WTC11 (cell line): ENCODE results near the gene SERPINA9. TPM values are rescaled to one million over a fixed set of nuclear protein-coding genes. Genes with fewer than 3 reads are reported as not detected.

ENCODE experiments used
- ATAC-seq: fragments of 200-7000 bp; cut with Tn5 transposase; 2 replicates; pipeline ENCODE4 v1.10.0; 2021; ENCODE audit warnings: mild to moderate bottlenecking, moderate library complexity
- CTCF ChIA-PET: fragments of 300-600 bp; sonication (Branson Sonifier 250); formaldehyde crosslinking; loops from one replicate; lab custom pipeline; 2021; ENCODE audit warnings: antibody characterized with exemption; lab: Charles Lee
- POLR2A ChIA-PET: fragments of 350-600 bp; sonication (Branson Sonifier 250); formaldehyde crosslinking; loops from one replicate; lab custom pipeline; 2021; ENCODE audit warnings: antibody characterized with exemption; lab: Charles Lee
- DNase-seq: peaks from one replicate; pipeline ENCODE4 v3.0.0; 2021; ENCODE audit warnings: low spot score
- H3K27ac Mint-ChIP-seq: 2 replicates; pipeline ENCODE4 v1.8.0; 2021; ENCODE audit warnings: mixed read lengths
- H3K27me3 Mint-ChIP-seq: 2 replicates; pipeline ENCODE4 v1.8.0; 2021; ENCODE audit warnings: low read depth, mild to moderate bottlenecking, moderate library complexity, mixed read lengths
- H3K36me3 Mint-ChIP-seq: 2 replicates; pipeline ENCODE4 v1.8.0; 2021; ENCODE audit warnings: mixed read lengths
- H3K4me1 Mint-ChIP-seq: 2 replicates; pipeline ENCODE4 v1.8.0; 2022; ENCODE audit warnings: mixed read lengths
- H3K4me3 Mint-ChIP-seq: 2 replicates; pipeline ENCODE4 v1.8.0; 2021; ENCODE audit warnings: mild to moderate bottlenecking, moderate library complexity, mixed read lengths
- H3K9me3 Mint-ChIP-seq: 2 replicates; pipeline ENCODE4 v1.8.0; 2021; ENCODE audit warnings: mixed read lengths
- CBFB ChIP-seq: sonication (generic); formaldehyde crosslinking; IDR thresholded peaks from 2 replicates; pipeline ENCODE4 v1.8.1; 2022; ENCODE audit warnings: mild to moderate bottlenecking, low read depth, missing genetic modification reagents
- CREM ChIP-seq: sonication (generic); formaldehyde crosslinking; IDR thresholded peaks from 2 replicates; pipeline ENCODE4 v1.8.1; 2022; ENCODE audit warnings: mild to moderate bottlenecking, missing genetic modification reagents, moderate library complexity
- ELF4 ChIP-seq: sonication (generic); formaldehyde crosslinking; IDR thresholded peaks from 2 replicates; pipeline ENCODE4 v1.8.1; 2022; ENCODE audit warnings: low read depth, mild to moderate bottlenecking, moderate library complexity, missing genetic modification reagents
- FOXJ3 ChIP-seq: sonication (generic); formaldehyde crosslinking; IDR thresholded peaks from 2 replicates; pipeline ENCODE4 v1.9.0; 2021; ENCODE audit warnings: missing genetic modification reagents, mild to moderate bottlenecking, borderline replicate concordance
- FOXP1 ChIP-seq: sonication (generic); formaldehyde crosslinking; IDR thresholded peaks from 2 replicates; pipeline ENCODE4 v1.8.0; 2022; ENCODE audit warnings: missing genetic modification reagents, mild to moderate bottlenecking, moderate library complexity, borderline replicate concordance
- HMGA2 ChIP-seq: fragments of 250-450 bp; sonication (Bioruptor Pico); IDR thresholded peaks from 2 replicates; pipeline ENCODE4 v1.4.0; 2021; ENCODE audit warnings: mild to moderate bottlenecking, moderate library complexity
- JUN ChIP-seq: sonication (generic); formaldehyde crosslinking; IDR thresholded peaks from 2 replicates; pipeline ENCODE4 v1.8.0; 2023; ENCODE audit warnings: mild to moderate bottlenecking, missing genetic modification reagents
- NFATC4 ChIP-seq: fragments of 250-450 bp; sonication (Bioruptor Pico); IDR thresholded peaks from 2 replicates; pipeline ENCODE4 v1.9.0; 2021; ENCODE audit warnings: mild to moderate bottlenecking
- NFYB ChIP-seq: sonication (generic); formaldehyde crosslinking; conservative IDR thresholded peaks from 2 replicates; pipeline ENCODE4 v1.8.0; 2022; ENCODE audit warnings: low read depth, missing genetic modification reagents
- ZNF219 ChIP-seq: sonication (generic); formaldehyde crosslinking; IDR thresholded peaks from 2 replicates; pipeline ENCODE4 v1.8.0; 2023; ENCODE audit warnings: missing genetic modification reagents, mild to moderate bottlenecking, borderline replicate concordance
- ZNF423 ChIP-seq: fragments of 250-450 bp; sonication (Bioruptor Pico); IDR thresholded peaks from 2 replicates; pipeline ENCODE4 v2.1.2; 2022; ENCODE audit warnings: mild to moderate bottlenecking, moderate library complexity
- total RNA-seq: library from RNA; stranded (reverse); gene quantifications from 3 replicates; pipeline ENCODE4 v1.2.3, GENCODE V29; 2021
- TF ChIP-seq, protein P1 (sequence below): sonication (generic); formaldehyde crosslinking; IDR thresholded peaks from 2 replicates; pipeline ENCODE4 v1.8.1; 2023; ENCODE audit warnings: mild to moderate bottlenecking, missing genetic modification reagents, borderline replicate concordance
- TF ChIP-seq, protein P2 (sequence below): fragments of 250-450 bp; sonication (Bioruptor Pico); IDR thresholded peaks from 2 replicates; pipeline ENCODE4 v1.9.0; 2021; ENCODE audit warnings: mild to moderate bottlenecking, borderline replicate concordance
- TF ChIP-seq, protein P3 (sequence below): fragments of 250-450 bp; sonication (Bioruptor Pico); IDR thresholded peaks from 2 replicates; pipeline ENCODE4 v1.8.0; 2021; ENCODE audit warnings: mild to moderate bottlenecking
- TF ChIP-seq, protein P4 (sequence below): sonication (generic); formaldehyde crosslinking; IDR thresholded peaks from 2 replicates; pipeline ENCODE4 v1.8.0; 2023; ENCODE audit warnings: missing genetic modification reagents
- TF ChIP-seq, protein P5 (sequence below): sonication (generic); formaldehyde crosslinking; IDR thresholded peaks from 2 replicates; pipeline ENCODE4 v1.8.1; 2023; ENCODE audit warnings: mild to moderate bottlenecking, missing genetic modification reagents
- TF ChIP-seq, protein P6 (sequence below): sonication (generic); formaldehyde crosslinking; IDR thresholded peaks from 2 replicates; pipeline ENCODE4 v1.8.1; 2023; ENCODE audit warnings: mild to moderate bottlenecking, moderate library complexity, missing genetic modification reagents
- TF ChIP-seq, protein P7 (sequence below): fragments of 250-450 bp; sonication (Bioruptor Pico); IDR thresholded peaks from 2 replicates; pipeline ENCODE4 v2.1.2; 2022; ENCODE audit warnings: mild to moderate bottlenecking, moderate library complexity
- TF ChIP-seq, protein P8 (sequence below): sonication (generic); formaldehyde crosslinking; IDR thresholded peaks from 2 replicates; pipeline ENCODE4 v1.8.1; 2023; ENCODE audit warnings: mild to moderate bottlenecking, missing genetic modification reagents

The SERPINA9 gene
- total RNA-seq, 1 experiment from 2014 or later, result not detected

DNA sequence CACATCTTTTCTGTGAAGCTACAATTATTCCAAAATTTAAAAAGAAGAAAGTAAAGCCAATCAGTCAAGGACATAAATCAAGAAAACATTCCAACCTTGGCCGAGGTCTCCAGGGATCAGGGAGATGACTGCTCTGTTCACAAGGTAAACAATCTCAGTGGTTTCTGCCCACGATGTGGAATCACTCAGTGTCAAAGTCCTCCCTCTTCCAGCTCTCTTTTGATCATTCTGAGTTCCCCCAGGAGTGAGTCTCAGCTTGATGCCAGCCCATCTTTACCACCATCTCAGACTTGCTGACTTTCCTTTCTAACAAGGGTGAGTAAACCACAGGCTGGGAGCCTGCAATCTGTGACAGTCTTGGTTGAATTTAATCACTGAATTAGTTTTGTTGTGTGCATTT lies 4.8 kb upstream of the SERPINA9 start:
- TF ChIP-seq NFYB, result no peak
- no peak for TF ChIP-seq ELF4 (CRISPR knock-in tag)
- no peak for TF ChIP-seq FOXP1 (CRISPR knock-in tag)
- TF ChIP-seq, protein P1, sequence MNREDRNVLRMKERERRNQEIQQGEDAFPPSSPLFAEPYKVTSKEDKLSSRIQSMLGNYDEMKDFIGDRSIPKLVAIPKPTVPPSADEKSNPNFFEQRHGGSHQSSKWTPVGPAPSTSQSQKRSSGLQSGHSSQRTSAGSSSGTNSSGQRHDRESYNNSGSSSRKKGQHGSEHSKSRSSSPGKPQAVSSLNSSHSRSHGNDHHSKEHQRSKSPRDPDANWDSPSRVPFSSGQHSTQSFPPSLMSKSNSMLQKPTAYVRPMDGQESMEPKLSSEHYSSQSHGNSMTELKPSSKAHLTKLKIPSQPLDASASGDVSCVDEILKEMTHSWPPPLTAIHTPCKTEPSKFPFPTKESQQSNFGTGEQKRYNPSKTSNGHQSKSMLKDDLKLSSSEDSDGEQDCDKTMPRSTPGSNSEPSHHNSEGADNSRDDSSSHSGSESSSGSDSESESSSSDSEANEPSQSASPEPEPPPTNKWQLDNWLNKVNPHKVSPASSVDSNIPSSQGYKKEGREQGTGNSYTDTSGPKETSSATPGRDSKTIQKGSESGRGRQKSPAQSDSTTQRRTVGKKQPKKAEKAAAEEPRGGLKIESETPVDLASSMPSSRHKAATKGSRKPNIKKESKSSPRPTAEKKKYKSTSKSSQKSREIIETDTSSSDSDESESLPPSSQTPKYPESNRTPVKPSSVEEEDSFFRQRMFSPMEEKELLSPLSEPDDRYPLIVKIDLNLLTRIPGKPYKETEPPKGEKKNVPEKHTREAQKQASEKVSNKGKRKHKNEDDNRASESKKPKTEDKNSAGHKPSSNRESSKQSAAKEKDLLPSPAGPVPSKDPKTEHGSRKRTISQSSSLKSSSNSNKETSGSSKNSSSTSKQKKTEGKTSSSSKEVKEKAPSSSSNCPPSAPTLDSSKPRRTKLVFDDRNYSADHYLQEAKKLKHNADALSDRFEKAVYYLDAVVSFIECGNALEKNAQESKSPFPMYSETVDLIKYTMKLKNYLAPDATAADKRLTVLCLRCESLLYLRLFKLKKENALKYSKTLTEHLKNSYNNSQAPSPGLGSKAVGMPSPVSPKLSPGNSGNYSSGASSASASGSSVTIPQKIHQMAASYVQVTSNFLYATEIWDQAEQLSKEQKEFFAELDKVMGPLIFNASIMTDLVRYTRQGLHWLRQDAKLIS, result no peak
- TF ChIP-seq, protein P2, sequence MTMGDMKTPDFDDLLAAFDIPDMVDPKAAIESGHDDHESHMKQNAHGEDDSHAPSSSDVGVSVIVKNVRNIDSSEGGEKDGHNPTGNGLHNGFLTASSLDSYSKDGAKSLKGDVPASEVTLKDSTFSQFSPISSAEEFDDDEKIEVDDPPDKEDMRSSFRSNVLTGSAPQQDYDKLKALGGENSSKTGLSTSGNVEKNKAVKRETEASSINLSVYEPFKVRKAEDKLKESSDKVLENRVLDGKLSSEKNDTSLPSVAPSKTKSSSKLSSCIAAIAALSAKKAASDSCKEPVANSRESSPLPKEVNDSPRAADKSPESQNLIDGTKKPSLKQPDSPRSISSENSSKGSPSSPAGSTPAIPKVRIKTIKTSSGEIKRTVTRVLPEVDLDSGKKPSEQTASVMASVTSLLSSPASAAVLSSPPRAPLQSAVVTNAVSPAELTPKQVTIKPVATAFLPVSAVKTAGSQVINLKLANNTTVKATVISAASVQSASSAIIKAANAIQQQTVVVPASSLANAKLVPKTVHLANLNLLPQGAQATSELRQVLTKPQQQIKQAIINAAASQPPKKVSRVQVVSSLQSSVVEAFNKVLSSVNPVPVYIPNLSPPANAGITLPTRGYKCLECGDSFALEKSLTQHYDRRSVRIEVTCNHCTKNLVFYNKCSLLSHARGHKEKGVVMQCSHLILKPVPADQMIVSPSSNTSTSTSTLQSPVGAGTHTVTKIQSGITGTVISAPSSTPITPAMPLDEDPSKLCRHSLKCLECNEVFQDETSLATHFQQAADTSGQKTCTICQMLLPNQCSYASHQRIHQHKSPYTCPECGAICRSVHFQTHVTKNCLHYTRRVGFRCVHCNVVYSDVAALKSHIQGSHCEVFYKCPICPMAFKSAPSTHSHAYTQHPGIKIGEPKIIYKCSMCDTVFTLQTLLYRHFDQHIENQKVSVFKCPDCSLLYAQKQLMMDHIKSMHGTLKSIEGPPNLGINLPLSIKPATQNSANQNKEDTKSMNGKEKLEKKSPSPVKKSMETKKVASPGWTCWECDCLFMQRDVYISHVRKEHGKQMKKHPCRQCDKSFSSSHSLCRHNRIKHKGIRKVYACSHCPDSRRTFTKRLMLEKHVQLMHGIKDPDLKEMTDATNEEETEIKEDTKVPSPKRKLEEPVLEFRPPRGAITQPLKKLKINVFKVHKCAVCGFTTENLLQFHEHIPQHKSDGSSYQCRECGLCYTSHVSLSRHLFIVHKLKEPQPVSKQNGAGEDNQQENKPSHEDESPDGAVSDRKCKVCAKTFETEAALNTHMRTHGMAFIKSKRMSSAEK (CRISPR knock-in tag), result no peak
- TF ChIP-seq, protein P3, sequence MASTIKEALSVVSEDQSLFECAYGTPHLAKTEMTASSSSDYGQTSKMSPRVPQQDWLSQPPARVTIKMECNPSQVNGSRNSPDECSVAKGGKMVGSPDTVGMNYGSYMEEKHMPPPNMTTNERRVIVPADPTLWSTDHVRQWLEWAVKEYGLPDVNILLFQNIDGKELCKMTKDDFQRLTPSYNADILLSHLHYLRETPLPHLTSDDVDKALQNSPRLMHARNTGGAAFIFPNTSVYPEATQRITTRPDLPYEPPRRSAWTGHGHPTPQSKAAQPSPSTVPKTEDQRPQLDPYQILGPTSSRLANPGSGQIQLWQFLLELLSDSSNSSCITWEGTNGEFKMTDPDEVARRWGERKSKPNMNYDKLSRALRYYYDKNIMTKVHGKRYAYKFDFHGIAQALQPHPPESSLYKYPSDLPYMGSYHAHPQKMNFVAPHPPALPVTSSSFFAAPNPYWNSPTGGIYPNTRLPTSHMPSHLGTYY (CRISPR knock-in tag), result no peak
- TF ChIP-seq ZNF219 (CRISPR knock-in tag), result no peak
- TF ChIP-seq, protein P4, sequence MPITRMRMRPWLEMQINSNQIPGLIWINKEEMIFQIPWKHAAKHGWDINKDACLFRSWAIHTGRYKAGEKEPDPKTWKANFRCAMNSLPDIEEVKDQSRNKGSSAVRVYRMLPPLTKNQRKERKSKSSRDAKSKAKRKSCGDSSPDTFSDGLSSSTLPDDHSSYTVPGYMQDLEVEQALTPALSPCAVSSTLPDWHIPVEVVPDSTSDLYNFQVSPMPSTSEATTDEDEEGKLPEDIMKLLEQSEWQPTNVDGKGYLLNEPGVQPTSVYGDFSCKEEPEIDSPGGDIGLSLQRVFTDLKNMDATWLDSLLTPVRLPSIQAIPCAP (CRISPR knock-in tag), result no peak
- no peak for TF ChIP-seq JUN
- no peak for TF ChIP-seq CBFB (CRISPR knock-in tag)
- no peak for TF ChIP-seq ZNF423 (CRISPR knock-in tag)
- TF ChIP-seq, protein P5, sequence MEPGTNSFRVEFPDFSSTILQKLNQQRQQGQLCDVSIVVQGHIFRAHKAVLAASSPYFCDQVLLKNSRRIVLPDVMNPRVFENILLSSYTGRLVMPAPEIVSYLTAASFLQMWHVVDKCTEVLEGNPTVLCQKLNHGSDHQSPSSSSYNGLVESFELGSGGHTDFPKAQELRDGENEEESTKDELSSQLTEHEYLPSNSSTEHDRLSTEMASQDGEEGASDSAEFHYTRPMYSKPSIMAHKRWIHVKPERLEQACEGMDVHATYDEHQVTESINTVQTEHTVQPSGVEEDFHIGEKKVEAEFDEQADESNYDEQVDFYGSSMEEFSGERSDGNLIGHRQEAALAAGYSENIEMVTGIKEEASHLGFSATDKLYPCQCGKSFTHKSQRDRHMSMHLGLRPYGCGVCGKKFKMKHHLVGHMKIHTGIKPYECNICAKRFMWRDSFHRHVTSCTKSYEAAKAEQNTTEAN (CRISPR knock-in tag), result no peak
- TF ChIP-seq, all 79 proteins: peak for 0
- H3K27ac Mint-ChIP-seq, result no peak overlapping the region
- ChIA-PET POLR2A (no interaction called here), CTCF (interaction anchor here (1.3 kb wide), 1 partner anchor 47 kb away, joined by 3 read pairs; no protein-coding TSS in a partner anchor)
- H3K36me3 Mint-ChIP-seq, result peaks cover 16% of the 10 kb centered on the region
- peaks cover 4% of the 10 kb centered on the region for H3K4me1 Mint-ChIP-seq
- DNase-seq (no peak), ATAC-seq (no peak)
- peaks cover 26% of the 10 kb centered on the region for H3K9me3 Mint-ChIP-seq
- no peak overlapping the region for H3K4me3 Mint-ChIP-seq
- peaks cover 7% of the 10 kb centered on the region; the same call in 1 of the 2 replicates for H3K27me3 Mint-ChIP-seq

DNA sequence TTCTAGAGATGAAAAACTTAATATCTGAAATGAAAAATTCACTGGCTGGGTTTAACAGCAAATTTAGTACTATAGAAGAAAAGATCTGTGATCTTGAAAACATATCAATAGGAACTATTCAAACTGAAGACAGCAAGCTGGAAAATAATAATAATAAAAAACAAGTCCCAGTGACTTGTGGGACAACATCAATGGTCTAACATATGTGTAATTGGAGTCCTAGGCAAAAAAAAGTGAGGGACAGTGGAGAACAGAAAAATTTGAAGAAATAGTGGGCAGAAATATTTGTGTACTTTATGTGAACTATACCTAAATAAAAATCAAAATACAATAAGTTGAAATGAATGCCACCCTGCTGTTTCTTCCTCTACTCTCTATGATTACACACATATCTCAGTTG lies 2.4 kb upstream of the SERPINA9 start:
- Mint-ChIP-seq H3K27me3 (peaks cover 7% of the 10 kb centered on the region; the same call in 1 of the 2 replicates), H3K36me3 (peaks cover 16% of the 10 kb centered on the region), H3K27ac (no peak overlapping the region), H3K9me3 (peaks cover 26% of the 10 kb centered on the region), H3K4me1 (no peaks in the 10 kb centered on the region), H3K4me3 (no peak overlapping the region)
- CTCF ChIA-PET, result interaction anchor here (6.8 kb wide), 1 partner anchor 8 kb away, joined by 61 read pairs; no protein-coding TSS in a partner anchor
- POLR2A ChIA-PET, result no interaction called here
- DNase-seq (no peak), ATAC-seq (no peak)
- TF ChIP-seq NFATC4, result no peak
- no peak for TF ChIP-seq CREM (CRISPR knock-in tag)
- TF ChIP-seq, protein P6, sequence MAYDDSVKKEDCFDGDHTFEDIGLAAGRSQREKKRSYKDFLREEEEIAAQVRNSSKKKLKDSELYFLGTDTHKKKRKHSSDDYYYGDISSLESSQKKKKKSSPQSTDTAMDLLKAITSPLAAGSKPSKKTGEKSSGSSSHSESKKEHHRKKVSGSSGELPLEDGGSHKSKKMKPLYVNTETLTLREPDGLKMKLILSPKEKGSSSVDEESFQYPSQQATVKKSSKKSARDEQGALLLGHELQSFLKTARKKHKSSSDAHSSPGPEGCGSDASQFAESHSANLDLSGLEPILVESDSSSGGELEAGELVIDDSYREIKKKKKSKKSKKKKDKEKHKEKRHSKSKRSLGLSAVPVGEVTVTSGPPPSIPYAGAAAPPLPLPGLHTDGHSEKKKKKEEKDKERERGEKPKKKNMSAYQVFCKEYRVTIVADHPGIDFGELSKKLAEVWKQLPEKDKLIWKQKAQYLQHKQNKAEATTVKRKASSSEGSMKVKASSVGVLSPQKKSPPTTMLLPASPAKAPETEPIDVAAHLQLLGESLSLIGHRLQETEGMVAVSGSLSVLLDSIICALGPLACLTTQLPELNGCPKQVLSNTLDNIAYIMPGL (CRISPR knock-in tag), result no peak
- TF ChIP-seq, protein P7, sequence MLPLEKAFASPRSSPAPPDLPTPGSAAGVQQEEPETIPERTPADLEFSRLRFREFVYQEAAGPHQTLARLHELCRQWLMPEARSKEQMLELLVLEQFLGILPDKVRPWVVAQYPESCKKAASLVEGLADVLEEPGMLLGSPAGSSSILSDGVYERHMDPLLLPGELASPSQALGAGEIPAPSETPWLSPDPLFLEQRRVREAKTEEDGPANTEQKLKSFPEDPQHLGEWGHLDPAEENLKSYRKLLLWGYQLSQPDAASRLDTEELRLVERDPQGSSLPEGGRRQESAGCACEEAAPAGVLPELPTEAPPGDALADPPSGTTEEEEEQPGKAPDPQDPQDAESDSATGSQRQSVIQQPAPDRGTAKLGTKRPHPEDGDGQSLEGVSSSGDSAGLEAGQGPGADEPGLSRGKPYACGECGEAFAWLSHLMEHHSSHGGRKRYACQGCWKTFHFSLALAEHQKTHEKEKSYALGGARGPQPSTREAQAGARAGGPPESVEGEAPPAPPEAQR (CRISPR knock-in tag), result no peak
- no peak for TF ChIP-seq HMGA2 (CRISPR knock-in tag)
- TF ChIP-seq FOXJ3 (CRISPR knock-in tag), result no peak
- TF ChIP-seq, protein P8, sequence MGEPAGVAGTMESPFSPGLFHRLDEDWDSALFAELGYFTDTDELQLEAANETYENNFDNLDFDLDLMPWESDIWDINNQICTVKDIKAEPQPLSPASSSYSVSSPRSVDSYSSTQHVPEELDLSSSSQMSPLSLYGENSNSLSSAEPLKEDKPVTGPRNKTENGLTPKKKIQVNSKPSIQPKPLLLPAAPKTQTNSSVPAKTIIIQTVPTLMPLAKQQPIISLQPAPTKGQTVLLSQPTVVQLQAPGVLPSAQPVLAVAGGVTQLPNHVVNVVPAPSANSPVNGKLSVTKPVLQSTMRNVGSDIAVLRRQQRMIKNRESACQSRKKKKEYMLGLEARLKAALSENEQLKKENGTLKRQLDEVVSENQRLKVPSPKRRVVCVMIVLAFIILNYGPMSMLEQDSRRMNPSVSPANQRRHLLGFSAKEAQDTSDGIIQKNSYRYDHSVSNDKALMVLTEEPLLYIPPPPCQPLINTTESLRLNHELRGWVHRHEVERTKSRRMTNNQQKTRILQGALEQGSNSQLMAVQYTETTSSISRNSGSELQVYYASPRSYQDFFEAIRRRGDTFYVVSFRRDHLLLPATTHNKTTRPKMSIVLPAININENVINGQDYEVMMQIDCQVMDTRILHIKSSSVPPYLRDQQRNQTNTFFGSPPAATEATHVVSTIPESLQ (CRISPR knock-in tag), result no peak
